HG03442 (cell line): ENCODE results near the gene MAP7D1.
"Not testable (repeated sequence)": the region's sequence is repeated elsewhere in the genome, so short reads cannot be mapped to it uniquely, and the experiment has no call there.

ENCODE experiments used
- ATAC-seq: cut with Tn5 transposase; IDR thresholded peaks from one replicate; pipeline ENCODE4 v1.9.1; 2021; ENCODE audit warnings: mild to moderate bottlenecking, moderate library complexity; ENCODE audit not compliant: unreplicated experiment

The MAP7D1 gene

DNA sequence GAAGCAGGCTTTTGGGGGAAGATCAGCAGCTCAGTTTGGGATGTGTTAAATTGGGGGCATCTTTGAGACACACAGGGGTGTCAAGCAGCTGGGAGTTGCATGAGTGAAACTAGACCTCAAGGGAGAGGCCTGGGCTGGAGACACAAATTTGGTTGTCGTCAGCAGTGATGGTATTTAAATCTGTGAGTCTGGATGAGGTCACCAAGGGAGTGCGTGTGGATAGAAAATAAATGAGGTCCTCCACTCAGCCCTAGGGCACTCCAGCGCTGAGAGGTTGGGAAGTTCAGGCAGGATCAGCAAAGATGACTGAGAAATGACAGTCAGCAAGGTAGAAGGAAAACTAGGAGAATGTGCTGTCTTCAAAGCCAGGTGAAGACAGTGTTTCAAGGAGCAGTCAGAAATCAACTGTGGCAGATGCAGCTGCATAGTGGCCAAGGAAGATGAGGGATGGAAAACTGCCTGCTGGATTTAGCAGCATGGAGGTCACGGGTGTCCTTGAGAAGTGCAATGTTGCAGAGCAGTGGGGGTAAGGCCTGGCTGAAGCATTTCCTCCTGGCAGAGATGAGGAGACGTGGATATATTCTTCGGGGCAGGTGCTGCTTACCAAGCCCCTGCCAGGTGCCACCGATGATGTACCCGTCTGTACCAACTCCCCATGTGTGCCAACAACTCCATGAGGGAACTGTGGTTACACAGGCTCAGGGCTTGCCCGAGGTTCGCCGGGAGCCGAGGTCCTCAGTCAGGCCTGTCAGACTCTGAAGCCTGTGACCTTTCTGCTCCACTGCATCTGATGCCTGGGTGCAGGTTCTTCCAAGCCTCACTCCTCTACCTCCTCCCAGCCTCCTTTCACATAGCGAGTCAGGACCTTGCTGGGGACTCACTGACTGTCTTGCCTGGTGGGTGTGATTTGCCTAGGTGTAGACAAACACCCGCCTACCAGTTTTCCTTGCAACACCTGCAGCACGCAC lies 11.3 kb downstream of the MAP7D1 start:
- ATAC-seq = no peak

DNA sequence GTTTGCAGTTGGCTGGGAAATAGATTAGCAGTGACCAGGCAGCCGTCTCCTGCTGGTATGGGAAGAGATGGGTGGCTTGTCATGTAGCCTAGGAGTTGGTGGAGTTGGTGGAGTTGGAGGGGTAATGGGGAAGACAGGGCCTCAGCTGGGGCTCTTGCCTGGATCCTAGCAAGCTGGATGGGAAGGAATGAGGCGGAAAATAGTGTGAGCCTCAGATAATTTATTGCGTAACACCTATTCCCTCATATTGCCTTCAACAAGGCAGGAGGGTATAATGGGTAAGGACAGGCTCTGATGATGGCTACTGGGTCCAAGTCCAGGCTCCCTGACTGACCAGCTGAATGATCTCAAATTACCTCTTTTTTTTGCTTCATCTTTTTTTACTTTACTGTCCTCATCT lies 12.6 kb downstream of the MAP7D1 start:
- no peak for ATAC-seq

DNA sequence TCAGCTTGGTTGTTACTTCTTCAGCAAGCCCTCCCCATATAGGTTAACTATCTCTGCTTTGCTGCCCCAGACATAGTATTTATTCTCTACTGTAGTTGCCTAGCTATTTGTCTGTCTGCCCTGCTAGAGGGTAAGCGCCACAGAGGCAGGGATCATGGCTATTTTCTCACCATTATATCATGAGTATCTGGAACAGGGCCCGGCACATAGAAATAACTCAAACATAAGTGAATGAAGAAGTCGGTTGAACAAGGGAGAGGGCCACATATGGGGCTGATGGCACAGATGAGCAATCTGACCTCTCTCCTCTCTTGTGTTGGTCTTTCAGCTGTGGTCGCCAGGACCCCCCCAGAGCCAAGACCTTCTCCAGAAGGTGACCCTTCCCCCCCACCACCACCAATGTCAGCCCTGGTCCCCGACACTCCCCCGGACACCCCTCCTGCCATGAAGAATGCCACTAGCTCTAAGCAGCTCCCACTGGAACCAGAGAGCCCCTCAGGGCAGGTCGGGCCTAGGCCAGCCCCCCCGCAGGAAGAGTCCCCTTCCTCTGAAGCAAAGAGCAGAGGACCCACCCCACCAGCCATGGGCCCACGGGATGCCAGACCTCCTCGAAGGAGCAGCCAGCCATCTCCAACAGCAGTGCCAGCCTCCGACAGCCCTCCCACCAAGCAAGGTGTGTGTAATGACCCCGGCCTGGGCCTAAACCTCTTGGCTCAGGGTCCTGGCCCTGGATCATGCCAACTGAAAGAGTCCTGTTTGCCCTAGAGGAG lies 14.9 kb downstream of the MAP7D1 start:
- no peak for ATAC-seq

DNA sequence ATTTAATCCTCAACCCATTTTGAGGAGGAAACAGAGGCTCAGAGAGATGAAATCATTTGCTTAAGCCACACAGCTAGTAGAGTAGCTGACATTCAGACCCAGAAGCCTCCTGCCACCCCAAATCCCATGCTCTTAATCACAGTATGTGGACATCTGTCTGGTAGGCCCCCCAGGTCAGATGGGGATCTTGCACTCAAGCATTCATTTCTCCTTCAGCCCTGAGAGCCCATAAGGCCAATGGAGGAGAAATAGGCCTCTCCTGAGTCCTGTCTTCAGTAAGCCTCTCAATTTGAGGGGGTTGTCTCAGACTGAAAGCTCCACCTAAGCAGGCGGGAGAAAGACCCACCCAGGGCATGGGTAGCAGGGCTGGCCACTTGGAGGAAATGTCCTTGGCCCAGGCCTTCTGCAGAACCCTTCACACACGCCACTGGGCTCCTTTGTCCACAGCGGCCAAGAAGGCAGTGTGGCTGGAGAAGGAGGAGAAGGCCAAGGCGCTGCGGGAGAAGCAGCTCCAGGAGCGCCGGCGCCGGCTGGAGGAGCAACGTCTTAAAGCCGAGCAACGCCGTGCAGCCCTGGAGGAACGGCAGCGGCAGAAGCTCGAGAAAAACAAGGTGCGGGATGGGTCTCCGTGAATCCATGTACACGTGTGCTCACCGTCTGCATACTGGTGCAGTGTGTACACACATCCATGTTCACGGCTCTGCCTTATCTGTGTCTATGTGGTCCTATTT lies 16.2 kb downstream of the MAP7D1 start:
- ATAC-seq = no peak

DNA sequence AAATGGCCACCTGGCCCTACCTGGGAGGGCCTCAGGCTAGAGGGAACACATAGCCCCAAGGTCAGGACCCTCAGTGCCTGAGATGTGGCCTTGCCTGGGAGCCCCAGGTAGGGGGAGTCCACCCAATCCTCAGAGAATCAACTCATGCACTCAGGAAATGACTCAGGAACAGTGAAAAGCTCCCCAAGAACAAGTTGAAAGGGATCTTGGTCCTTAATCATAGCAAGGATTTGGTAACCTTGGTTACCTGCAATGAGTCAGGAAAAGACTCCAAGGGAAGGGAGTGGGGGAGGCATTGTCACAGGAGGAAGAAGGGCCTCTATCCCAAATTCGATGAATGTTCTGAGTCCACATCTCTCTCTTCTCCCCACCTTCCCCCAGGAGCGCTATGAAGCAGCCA lies 17.0 kb downstream of the MAP7D1 start:
- ATAC-seq = no peak

DNA sequence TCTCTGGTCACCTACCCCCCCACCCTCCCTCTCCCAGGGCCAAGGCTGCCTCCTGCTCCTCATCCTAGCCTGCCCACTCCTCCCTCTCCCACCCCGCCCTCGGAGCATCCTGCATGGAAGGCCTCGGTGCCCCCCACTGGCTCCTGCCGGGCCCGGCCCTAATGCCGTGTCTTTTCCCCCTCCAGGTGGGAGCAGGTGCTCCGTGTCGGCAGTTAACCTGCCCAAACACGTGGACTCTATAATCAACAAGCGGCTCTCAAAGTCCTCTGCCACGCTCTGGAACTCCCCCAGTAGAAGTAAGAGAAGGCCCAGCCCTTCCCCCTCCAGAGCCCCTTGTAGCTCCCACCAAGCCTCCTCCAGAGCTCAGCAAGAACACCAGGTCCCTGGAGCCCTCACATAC lies 18.8 kb downstream of the MAP7D1 start:
- no peak for ATAC-seq

DNA sequence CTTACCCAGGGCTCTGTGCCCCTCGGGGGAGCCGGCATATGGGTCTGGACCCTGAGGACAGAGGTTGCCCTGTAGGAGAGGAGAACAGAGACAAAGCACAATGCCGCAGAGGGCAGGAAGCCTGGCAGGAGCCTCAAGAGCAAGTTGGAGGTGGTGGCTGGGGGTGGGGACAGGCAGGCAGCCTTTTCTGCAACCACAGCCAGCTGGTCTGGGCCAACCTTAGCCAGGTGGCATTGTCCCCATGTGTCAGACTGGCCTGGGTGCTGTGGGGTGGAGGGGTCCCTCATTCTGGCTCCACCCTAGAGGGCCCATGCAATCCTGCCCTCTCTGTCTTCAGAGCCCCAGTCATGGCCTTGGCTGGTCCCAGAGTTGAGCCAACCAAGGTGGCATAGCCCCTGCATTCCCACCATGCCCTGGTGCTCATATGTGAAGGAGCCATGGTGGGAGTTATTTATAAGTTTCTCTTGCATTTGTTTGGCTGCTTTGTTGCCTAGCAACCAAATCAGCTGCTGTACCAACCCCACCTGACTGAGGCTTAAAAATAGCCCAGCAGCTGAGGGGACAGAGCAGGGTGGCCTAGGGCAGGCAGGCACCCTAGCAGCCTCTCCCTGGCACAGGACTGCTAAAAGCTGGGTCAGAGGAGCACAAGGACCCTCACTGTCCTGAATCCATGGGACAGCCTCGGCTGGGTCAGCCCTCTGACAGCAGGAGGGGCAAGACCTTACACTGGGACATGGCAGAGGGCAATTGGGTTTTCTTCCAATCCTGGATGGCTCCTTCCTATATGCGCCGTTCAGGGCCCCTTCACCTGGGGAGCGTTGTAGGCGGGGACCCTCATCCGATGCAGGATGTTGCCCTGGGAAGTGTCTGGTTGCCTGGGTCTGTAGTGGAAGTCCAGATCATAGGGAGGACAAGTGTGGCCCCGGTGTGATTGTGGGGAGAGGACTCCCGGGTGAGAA lies 19.5 kb downstream of the MAP7D1 start:
- ATAC-seq = no peak

DNA sequence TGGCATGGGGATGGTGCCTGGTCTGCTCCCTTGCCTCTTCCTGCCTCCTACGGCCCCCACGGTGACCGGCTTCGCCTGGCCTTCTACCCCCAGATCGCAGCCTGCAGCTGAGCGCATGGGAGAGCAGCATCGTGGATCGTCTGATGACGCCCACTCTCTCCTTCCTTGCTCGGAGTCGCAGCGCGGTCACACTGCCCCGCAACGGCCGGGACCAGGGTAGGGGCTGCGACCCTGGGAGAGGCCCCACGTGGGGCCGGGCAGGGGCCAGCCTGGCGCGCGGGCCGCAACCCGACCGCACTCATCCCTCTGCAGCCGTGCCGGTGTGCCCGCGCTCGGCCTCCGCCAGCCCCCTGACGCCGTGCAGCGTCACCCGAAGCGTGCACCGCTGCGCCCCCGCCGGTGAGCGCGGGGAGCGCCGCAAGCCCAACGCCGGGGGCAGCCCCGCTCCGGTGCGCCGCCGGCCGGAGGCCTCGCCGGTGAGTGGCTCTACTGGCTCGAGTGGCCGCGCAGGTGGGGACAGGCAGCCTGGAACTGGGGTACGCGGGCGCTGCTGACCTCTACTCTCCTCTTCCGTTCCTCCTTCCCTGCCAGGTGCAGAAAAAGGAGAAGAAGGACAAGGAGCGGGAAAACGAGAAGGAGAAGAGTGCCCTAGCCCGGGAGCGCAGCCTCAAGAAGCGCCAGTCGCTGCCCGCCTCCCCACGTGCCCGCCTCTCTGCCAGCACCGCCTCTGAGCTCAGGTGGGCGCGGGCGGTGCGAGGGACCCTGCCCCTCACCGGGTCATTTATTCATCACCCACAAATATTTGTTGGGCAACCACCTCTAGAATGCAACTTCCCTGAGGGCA lies 20.4 kb downstream of the MAP7D1 start:
- ATAC-seq = no peak

DNA sequence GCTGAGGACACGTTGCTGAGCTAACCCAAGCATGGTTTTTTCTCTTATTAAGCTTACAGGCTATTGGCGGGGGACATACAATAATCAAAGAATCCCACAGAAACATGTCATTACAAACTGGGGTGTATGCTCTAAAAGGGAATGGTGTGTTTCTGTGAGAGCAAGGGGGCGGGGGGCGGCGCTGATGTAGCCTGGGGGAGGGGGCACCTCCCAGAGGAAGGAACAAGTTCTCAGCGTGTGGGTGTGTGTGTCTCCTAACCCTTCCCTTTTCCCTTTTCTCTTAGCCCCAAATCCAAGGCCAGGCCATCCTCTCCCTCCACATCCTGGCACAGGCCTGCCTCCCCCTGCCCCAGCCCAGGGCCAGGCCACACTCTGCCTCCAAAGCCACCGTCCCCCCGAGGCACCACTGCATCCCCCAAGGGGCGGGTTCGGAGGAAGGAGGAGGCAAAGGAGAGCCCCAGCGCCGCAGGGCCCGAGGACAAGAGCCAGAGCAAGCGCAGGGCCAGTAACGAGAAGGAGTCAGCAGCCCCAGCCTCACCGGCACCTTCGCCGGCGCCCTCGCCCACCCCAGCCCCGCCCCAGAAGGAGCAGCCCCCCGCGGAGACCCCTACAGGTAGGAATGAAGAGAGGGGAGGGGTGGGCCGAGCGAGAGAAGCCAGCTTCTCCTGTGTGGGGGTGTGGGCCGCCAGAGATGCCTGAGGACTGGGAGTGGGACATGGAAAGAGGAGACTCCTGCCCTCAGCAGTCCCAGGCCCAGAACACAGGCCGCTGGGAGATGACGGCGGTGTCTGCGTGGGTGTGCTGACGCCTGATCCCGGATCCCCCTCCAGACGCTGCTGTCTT lies 21.9 kb downstream of the MAP7D1 start:
- no peak for ATAC-seq

DNA sequence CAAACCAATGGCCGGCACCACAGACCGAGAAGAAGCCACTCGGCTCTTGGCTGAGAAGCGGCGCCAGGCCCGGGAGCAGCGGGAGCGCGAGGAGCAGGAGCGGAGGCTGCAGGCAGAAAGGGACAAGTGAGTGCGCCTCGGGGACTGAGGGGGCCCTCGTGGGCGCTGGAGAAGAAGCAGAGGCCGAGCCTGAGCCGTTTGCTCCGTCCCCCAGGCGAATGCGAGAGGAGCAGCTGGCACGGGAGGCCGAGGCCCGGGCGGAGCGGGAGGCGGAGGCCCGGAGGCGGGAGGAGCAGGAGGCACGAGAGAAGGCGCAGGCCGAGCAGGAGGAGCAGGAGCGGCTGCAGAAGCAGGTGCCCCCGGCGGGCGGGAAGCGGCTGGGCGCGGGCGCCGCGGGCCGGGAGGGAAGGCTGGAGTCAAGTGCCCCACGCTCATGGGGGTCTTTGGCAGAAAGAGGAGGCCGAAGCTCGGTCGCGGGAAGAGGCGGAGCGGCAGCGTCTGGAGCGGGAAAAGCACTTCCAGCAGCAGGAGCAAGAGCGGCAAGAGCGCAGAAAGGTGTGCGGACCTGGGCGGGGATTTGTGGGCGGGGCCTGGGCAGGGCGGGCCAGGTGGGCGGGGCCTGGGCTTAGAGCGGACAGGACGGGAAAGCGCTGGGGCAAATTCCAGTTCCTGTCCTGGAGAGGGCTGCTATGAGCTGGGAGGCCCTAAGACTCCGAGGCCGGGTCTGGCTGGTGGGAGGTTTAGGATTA lies 22.7 kb downstream of the MAP7D1 start:
- ATAC-seq = no peak

DNA sequence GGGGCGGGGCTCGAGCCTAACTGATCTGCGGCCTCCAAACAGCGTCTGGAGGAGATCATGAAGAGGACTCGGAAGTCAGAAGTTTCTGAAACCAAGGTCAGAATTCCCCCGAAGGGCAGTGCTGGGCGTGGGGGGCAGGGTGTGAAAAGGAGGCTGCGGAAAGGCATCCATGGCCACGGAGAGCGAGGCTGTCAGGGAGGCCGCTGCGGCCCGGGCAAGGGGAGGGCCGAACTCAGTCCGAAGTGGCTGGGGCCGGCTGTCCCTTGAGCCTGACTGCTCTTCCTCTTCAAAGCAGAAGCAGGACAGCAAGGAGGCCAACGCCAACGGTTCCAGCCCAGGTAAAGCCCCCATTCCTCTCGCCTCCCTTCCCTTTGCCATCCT lies 23.2 kb downstream of the MAP7D1 start:
- no peak for ATAC-seq

DNA sequence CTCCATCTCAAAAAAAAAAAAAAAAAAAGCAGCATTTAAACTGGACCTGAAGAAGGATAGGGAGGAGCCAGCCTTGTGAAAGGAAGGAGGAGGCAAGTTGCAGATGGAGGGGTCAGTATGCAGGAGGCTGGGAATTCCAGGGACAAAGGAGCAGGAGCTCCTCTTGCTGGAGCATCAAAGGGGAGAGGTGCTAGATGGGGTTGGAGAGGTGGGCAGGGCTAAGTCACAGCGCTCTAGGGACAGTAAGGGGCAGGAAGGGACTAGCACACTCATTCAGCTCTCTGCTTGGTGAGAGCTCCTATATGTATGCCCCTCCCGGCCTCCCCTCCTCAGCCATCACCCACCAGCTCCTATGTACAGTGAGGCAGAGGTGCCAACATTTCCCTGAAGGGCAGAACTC lies 26.8 kb downstream of the MAP7D1 start:
- ATAC-seq = no peak

DNA sequence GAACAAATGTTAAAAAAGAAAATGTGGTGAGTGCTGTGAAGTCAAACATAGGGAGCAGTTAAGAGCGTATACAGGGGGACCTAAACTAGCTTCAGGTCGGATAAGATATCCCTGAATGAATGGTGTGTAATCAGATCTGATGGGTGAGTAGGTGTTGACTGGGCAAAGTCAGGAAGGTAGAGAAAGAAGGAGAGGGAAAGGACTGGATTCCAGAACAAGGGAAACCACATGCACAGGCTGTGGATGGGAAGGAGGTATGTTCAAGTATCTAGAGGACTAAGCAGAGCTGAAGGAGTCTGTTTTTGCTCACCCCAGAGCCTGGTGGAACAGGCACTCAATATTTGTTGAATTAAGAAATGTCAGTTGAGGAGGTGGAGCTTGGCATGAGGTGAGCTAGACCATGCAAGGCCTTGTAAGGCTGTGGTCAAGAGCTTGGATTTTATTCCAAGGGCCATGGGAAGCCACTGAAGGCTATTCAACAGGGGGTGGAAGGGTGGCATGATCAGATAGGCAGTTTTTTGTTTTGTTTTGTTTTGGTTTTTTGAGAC lies 27.4 kb downstream of the MAP7D1 start:
- ATAC-seq = no peak

DNA sequence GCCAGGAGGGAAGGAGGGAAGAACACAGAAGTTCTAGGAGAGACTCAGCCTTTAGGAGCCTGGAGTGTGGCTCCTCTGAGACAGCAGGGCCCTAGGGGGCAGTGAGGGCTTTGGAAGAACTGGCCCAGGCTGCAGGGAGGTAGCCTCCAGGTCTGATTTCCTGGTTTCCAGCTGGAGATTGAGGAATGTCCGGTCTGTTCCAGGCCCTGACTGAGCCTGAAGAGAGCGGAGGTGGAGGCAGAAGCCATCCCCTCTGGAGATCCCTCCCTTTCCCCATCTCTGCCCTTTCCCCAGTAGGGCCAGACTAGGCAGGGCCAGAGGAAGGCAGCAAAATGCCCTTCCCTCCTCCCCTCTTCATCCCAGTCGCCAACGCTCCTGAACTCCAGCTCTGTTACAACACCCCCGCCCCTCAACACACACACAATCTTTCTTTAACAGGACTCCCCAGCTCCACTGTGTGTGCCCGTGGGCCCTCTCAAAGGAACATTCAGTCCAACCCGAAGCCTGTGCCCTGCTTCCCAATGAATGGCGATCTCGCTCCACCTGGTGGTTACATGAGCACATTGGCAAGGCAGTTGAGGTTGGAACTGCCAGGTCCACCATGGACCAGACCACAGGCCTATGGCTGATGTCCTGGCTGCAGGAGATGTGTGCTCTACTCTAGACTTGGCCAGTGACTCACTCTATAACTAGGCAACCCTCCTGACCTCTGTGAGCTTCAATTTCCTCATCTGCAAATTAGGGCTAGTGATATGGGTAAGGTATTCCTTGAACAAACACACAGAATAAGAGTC lies 32.0 kb downstream of the MAP7D1 start:
- peak; percentile 61 for ATAC-seq

DNA sequence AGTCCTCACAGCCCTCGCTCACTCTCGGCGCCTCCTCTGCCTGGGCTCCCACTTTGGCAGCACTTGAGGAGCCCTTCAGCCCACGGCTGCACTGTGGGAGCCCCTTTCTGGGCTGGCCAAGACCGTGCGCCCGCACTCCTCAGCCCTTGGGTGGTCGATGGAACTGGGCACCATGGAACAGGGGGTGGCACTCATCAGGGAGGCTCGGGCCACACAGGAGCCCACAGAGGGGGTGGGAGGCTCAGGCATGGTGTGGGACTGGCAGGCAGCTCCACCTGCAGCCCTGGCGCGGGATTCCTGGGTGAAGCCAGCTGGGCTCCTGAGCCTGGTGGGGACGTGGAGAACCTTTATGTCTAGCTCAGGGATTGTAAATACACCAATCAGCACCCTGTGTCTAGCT lies 40.8 kb downstream of the MAP7D1 start:
- ATAC-seq = not testable (repeated sequence)

DNA sequence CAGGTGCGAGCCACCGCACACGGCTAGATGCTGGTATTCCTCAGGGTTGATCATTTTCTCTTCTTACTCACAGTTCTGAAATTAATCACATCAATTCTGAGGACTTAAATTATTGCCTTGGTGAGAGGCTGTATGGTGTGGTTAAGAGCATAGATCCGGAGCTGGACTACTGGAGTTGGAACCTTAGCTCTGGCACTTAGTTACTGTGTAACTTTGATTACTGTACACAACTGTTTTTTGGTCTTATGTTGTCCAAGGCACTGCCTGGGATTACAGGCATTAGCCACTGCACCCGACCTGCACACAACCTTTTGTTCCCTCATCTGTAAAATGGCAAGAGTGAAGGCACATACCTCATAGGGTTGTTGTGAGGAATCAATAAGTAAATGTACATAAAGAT lies 42.7 kb downstream of the MAP7D1 start:
- no peak for ATAC-seq
